Measurements from ENCODE around the gene RASSF7.

DNA sequence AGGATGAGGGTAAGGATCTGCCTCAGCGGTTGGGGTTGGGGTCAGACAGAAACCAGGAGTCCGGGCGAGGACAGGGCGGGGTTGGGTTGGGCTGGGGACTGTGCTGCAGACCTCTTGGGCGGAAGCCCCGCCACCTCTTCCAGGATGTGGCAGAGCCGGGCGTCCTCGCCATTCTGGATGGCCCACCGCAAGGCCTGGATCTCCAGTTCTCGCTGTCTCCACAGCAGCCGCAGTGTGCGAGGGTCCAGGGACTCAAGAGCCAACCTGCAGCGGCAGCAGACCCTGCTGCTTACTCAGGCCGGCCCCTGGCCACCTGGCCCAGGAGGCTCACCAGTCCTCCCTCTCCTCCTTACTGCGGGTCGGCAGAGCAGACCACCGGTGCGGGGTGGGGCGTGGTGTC is 2.3 kb upstream of the RASSF7 start:
- TF ChIP-seq POLR2A (IDR thresholded peaks at IDR 0.05; ENCODE audit: low read depth) (no peak), EP300 (IDR thresholded peaks at IDR 0.05) (no peak), POLR2AphosphoS5 (IDR thresholded peaks at IDR 0.05) (no peak)
- TF ChIP-seq, protein P1, sequence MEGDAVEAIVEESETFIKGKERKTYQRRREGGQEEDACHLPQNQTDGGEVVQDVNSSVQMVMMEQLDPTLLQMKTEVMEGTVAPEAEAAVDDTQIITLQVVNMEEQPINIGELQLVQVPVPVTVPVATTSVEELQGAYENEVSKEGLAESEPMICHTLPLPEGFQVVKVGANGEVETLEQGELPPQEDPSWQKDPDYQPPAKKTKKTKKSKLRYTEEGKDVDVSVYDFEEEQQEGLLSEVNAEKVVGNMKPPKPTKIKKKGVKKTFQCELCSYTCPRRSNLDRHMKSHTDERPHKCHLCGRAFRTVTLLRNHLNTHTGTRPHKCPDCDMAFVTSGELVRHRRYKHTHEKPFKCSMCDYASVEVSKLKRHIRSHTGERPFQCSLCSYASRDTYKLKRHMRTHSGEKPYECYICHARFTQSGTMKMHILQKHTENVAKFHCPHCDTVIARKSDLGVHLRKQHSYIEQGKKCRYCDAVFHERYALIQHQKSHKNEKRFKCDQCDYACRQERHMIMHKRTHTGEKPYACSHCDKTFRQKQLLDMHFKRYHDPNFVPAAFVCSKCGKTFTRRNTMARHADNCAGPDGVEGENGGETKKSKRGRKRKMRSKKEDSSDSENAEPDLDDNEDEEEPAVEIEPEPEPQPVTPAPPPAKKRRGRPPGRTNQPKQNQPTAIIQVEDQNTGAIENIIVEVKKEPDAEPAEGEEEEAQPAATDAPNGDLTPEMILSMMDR (IDR thresholded peaks at IDR 0.05), result no peak
